Hepatocyte (in vitro differentiated cells): ENCODE measurements around the gene N4BP3. TPM values are rescaled to one million over a fixed set of nuclear protein-coding genes. Genes with fewer than 3 reads are reported as not detected.

ENCODE experiments used
- DNase-seq: peaks from one replicate; pipeline ENCODE4 v3.0.0-alpha.2; 2016; ENCODE audit warnings: low spot score
- H2AFZ ChIP-seq: fragments of 200-600 bp; sonication (generic); 2 replicates; pipeline ENCODE4 v1.6.0; 2016; ENCODE audit warnings: antibody characterized with exemption, mild to moderate bottlenecking
- H3K27ac ChIP-seq: fragments of 200-600 bp; sonication (generic); 2 replicates; pipeline ENCODE4 v1.5.1; 2016; ENCODE audit warnings: mild to moderate bottlenecking
- H3K27me3 ChIP-seq: fragments of 200-600 bp; sonication (generic); 2 replicates; pipeline ENCODE4 v1.6.1; 2016
- H3K36me3 ChIP-seq: fragments of 200-600 bp; sonication (generic); replicated peaks from 2 replicates; pipeline ENCODE4 v1.5.1; 2016; ENCODE audit warnings: low read depth; ENCODE audit not compliant: insufficient read depth
- H3K4me1 ChIP-seq: fragments of 200-600 bp; sonication (generic); 2 replicates; pipeline ENCODE4 v1.5.1; 2016; ENCODE audit warnings: mild to moderate bottlenecking, moderate library complexity; ENCODE audit not compliant: insufficient read depth
- H3K4me2 ChIP-seq: fragments of 200-600 bp; sonication (generic); 2 replicates; pipeline ENCODE4 v1.6.0; 2016
- H3K4me3 ChIP-seq: fragments of 200-600 bp; sonication (generic); 2 replicates; pipeline ENCODE4 v1.5.1; 2016; ENCODE audit warnings: mild to moderate bottlenecking
- H3K79me2 ChIP-seq: fragments of 200-600 bp; sonication (generic); 2 replicates; pipeline ENCODE4 v1.6.0; 2017; ENCODE audit warnings: mild to moderate bottlenecking
- H3K9me2 ChIP-seq: fragments of 200-600 bp; sonication (generic); replicated peaks from 2 replicates; pipeline ENCODE4 v1.6.0; 2017; ENCODE audit warnings: mild to moderate bottlenecking; ENCODE audit not compliant: insufficient read depth
- H3K9me3 ChIP-seq: fragments of 200-600 bp; sonication (generic); 2 replicates; pipeline ENCODE4 v1.5.1; 2016; ENCODE audit warnings: low read depth, mild to moderate bottlenecking
- H4K20me1 ChIP-seq: fragments of 200-600 bp; sonication (generic); 2 replicates; pipeline ENCODE4 v1.6.0; 2016; ENCODE audit warnings: mild to moderate bottlenecking; ENCODE audit not compliant: insufficient read depth, poor library complexity, severe bottlenecking
- EZH2 ChIP-seq: fragments of 200-600 bp; sonication (generic); IDR thresholded peaks from 2 replicates; pipeline ENCODE4 v1.6.1; 2016; ENCODE audit warnings: antibody characterized with exemption, mild to moderate bottlenecking, borderline replicate concordance
- EZH2phosphoT487 ChIP-seq: fragments of 200-600 bp; sonication (generic); IDR thresholded peaks from one replicate; pipeline ENCODE4 v1.6.1; 2018; ENCODE audit warnings: antibody characterized with exemption, mild to moderate bottlenecking, low read depth, moderate library complexity; ENCODE audit not compliant: unreplicated experiment, severe bottlenecking
- whole genome bisulfite sequencing: methylation state at CpG from one replicate; pipeline ENCODE4 v1.1.6; 2016; ENCODE audit warnings: low lambda C conversion rate; ENCODE audit errors: missing lambda C conversion rate; 5-methylcytosine and 5-hydroxymethylcytosine counted together
- polyA plus RNA-seq: library from polyadenylated mRNA; unstranded; fragments of >200 nt; fragmentation: Nextera tagmentation; extraction: Ambion mirVana; gene quantifications from 2 replicates; pipeline ENCODE4 v1.2.1, GENCODE V29; 2016
- total RNA-seq: library from RNA; depleted of rRNA; stranded (reverse); fragments of >200 nt; gene quantifications from 2 replicates; pipeline ENCODE4 v1.2.3, GENCODE V29; 2014
- TF ChIP-seq, protein P1 (sequence below): fragments of 200-600 bp; sonication (generic); IDR thresholded peaks from 2 replicates; pipeline ENCODE4 v1.5.1; 2016; ENCODE audit warnings: antibody characterized with exemption, mild to moderate bottlenecking; ENCODE audit not compliant: poor library complexity

N4BP3 gene
- total and polyA plus RNA-seq, 2 experiments from 2014 or later, result 1.6 to 2.3 TPM

DNA sequence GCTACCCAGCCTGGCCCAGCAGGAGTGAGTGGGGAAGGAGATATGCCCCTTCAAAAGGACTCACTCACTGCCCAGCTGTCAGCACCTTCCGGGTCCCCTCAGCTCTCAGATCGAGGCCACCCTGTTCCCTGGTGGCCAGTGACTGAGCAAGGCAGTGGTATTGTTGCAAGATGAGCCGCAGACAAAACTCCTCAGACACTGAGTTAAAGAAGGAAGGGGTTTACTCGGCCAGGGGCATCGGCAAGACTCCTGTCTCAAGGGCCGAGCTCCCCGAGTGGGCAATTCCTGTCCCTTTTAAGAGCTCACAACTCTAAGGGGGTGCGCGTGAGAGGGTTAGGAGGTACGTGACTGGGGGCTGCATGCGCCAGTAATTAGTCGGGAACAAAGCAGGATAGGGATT, 9.7 kb upstream of the N4BP3 start:
- TF ChIP-seq, protein P1, sequence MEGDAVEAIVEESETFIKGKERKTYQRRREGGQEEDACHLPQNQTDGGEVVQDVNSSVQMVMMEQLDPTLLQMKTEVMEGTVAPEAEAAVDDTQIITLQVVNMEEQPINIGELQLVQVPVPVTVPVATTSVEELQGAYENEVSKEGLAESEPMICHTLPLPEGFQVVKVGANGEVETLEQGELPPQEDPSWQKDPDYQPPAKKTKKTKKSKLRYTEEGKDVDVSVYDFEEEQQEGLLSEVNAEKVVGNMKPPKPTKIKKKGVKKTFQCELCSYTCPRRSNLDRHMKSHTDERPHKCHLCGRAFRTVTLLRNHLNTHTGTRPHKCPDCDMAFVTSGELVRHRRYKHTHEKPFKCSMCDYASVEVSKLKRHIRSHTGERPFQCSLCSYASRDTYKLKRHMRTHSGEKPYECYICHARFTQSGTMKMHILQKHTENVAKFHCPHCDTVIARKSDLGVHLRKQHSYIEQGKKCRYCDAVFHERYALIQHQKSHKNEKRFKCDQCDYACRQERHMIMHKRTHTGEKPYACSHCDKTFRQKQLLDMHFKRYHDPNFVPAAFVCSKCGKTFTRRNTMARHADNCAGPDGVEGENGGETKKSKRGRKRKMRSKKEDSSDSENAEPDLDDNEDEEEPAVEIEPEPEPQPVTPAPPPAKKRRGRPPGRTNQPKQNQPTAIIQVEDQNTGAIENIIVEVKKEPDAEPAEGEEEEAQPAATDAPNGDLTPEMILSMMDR, result no peak
- TF ChIP-seq EZH2phosphoT487 (no peak), EZH2 (no peak)
- no peaks in the 10 kb centered on the region for H3K9me3 ChIP-seq
- no peak overlapping the region for H3K27ac ChIP-seq
- no peak overlapping the region for H3K4me2 ChIP-seq
- no peaks in the 10 kb centered on the region for H3K4me1 ChIP-seq
- H3K79me2 ChIP-seq, result no peaks in the 10 kb centered on the region
- no peaks in the 10 kb centered on the region for H4K20me1 ChIP-seq
- H3K27me3 ChIP-seq, result no peaks in the 10 kb centered on the region
- no peak overlapping the region for H3K4me3 ChIP-seq
- H2AFZ ChIP-seq, result no peak overlapping the region
- no peaks in the 10 kb centered on the region for H3K9me2 ChIP-seq
- DNase-seq, result no peak
- 86% methylated on average over 12 of the region's 12 CpGs for WGBS
- H3K36me3 ChIP-seq, result no peaks in the 10 kb centered on the region

DNA sequence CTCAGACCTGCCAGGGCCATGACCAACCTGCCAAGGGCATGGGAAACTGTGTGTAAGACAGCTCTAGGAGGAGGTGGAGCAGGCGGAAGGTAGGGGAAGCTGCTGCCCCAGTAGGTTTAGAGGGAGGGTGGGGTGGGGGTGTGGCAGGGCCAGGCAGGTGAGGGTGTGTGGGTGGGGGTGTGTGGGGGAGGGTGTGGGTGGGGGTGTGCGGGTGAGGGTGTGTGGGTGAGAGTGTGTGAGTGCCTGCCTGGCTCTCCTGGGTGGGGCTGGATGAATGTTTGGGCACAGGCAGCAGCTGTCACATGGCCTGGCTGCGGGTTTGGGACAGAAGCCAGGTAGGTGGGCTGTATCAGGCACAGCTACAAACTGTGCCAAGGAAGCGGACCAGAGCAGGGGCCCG, 8.8 kb upstream of the N4BP3 start:
- Histone ChIP-seq H3K9me2 (no peaks in the 10 kb centered on the region), H3K9me3 (no peaks in the 10 kb centered on the region), H2AFZ (no peak overlapping the region), H3K79me2 (no peaks in the 10 kb centered on the region), H3K4me2 (no peak overlapping the region), H3K4me3 (no peak overlapping the region), H4K20me1 (no peaks in the 10 kb centered on the region), H3K4me1 (no peaks in the 10 kb centered on the region), H3K27me3 (no peaks in the 10 kb centered on the region), H3K27ac (no peak overlapping the region), H3K36me3 (no peaks in the 10 kb centered on the region)
- 70% methylated on average over 4 of the region's 5 CpGs for WGBS
- TF ChIP-seq, protein P1, result no peak
- TF ChIP-seq EZH2 (no peak), EZH2phosphoT487 (no peak)
- no peak for DNase-seq

DNA sequence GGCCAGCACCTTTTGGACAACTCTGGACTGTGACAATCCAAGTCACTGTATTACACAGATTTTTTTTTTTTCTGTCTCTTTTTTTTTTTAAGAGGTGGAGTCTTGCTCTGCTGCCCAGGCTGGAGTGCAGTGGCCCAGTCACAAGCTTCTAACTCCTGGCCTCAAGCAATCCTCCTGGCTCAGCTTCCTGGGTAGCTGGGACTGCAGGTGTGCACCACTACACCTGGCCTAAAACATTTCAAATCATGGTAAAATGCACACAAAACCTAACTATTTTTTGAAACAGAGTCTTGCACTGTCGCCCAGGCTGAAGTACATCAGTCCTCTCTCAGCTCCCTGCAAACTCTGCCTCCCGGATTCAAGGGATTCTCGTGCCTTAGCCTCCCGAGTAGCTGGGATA, 7.2 kb upstream of the N4BP3 start:
- no peak for DNase-seq
- no peak overlapping the region for H3K4me3 ChIP-seq
- H3K79me2 ChIP-seq, result no peaks in the 10 kb centered on the region
- H3K27ac ChIP-seq, result no peak overlapping the region
- no peaks in the 10 kb centered on the region for H3K9me2 ChIP-seq
- no peaks in the 10 kb centered on the region for H3K4me1 ChIP-seq
- WGBS, result 63% methylated on average over 4 of the region's 4 CpGs
- H3K27me3 ChIP-seq, result no peaks in the 10 kb centered on the region
- H3K9me3 ChIP-seq, result no peaks in the 10 kb centered on the region
- TF ChIP-seq EZH2phosphoT487, result no peak
- TF ChIP-seq, protein P1, result no peak
- TF ChIP-seq EZH2, result no peak
- H4K20me1 ChIP-seq, result no peaks in the 10 kb centered on the region
- no peak overlapping the region for H2AFZ ChIP-seq
- H3K36me3 ChIP-seq, result no peaks in the 10 kb centered on the region
- H3K4me2 ChIP-seq, result no peak overlapping the region

DNA sequence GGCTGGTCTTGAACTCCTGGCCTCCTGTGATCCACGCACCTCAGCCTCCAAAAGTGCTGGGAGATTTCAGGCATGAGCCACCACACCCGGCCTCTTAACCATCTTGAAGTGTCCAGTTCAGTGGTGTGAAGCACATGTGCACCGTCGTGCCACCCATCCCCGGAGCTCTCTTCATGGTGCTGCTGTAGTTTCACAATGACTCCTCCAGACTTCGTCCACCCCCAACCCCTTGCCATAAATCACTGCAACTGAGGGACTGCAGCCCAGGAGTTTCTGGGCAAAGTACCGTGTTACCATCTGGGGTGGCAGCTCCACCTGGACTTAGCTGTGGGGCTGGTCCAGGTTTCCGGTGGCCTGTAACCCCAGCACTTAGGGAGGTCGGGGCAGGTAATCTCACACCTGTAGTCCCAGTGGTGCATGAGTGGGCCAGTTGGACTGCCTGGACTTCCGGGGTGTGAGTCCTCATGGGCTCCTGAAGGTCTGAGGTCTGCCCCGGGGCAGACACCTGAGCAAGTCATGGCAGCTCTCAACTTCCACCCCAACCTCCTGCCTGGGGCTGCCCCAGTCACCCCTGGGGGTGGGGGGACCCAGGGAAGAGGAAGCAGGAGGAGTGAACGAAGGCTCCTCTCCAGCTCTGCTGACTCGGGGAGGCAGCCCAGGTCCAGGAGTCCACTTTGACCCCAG, 6.6 kb upstream of the N4BP3 start:
- H3K79me2 ChIP-seq, result no peaks in the 10 kb centered on the region
- no peak overlapping the region for H2AFZ ChIP-seq
- no peaks in the 10 kb centered on the region for H3K36me3 ChIP-seq
- WGBS, result 83% methylated on average over 13 of the region's 13 CpGs
- no peak for DNase-seq
- H3K27me3 ChIP-seq, result no peaks in the 10 kb centered on the region
- no peaks in the 10 kb centered on the region for H3K4me1 ChIP-seq
- H4K20me1 ChIP-seq, result no peaks in the 10 kb centered on the region
- no peak overlapping the region for H3K27ac ChIP-seq
- no peak for TF ChIP-seq EZH2
- TF ChIP-seq EZH2phosphoT487, result no peak
- TF ChIP-seq, protein P1, result no peak
- H3K4me3 ChIP-seq, result no peak overlapping the region
- no peak overlapping the region for H3K4me2 ChIP-seq
- no peaks in the 10 kb centered on the region for H3K9me3 ChIP-seq
- H3K9me2 ChIP-seq, result no peaks in the 10 kb centered on the region
